SU-DHL-6 (cell line): ENCODE measurements around the gene TBC1D23.

Experiments used
- H2AFZ ChIP-seq: fragments of 200-600 bp; sonication (generic); 2 replicates; pipeline ENCODE4 v1.6.1; 2014; ENCODE audit warnings: low read depth, mild to moderate bottlenecking, moderate library complexity, mixed read lengths, antibody characterized with exemption, low read length; ENCODE audit not compliant: severe bottlenecking
- H3F3A ChIP-seq: fragments of 200-600 bp; shearing (Covaris generic); 2 replicates; pipeline ENCODE4 v1.6.0; 2016; ENCODE audit warnings: antibody characterized with exemption, mild to moderate bottlenecking; ENCODE audit not compliant: insufficient read depth
- H3K27ac ChIP-seq: fragments of 200-600 bp; sonication (generic); 2 replicates; pipeline ENCODE4 v1.5.1; 2016; ENCODE audit warnings: low read depth, mild to moderate bottlenecking, low read length, moderate library complexity, mixed read lengths
- H3K27me3 ChIP-seq: fragments of 200-600 bp; sonication (generic), shearing (Covaris generic); 2 replicates; pipeline ENCODE4 v1.6.0; 2014; ENCODE audit warnings: mild to moderate bottlenecking, low read length
- H3K36me3 ChIP-seq: fragments of 200-600 bp; sonication (generic); 2 replicates; pipeline ENCODE4 v1.6.1; 2014; ENCODE audit warnings: mild to moderate bottlenecking, low read length, mixed read lengths
- H3K4me2 ChIP-seq: fragments of 300-600, 200-600 bp; shearing (Covaris generic), sonication (generic); 2 replicates; pipeline ENCODE4 v1.6.0; 2014; ENCODE audit warnings: low read length, low read depth, mild to moderate bottlenecking; ENCODE audit not compliant: poor library complexity, severe bottlenecking
- H3K4me3 ChIP-seq: fragments of 200-600 bp; sonication (generic); 2 replicates; pipeline ENCODE4 v1.5.1; 2014; ENCODE audit warnings: antibody characterized with exemption, low read length, mild to moderate bottlenecking, mixed read lengths; ENCODE audit not compliant: insufficient read depth, poor library complexity, severe bottlenecking
- H3K79me2 ChIP-seq: fragments of 200-600 bp; sonication (generic); 2 replicates; pipeline ENCODE4 v1.6.1; 2014; ENCODE audit warnings: mild to moderate bottlenecking, low read length, moderate library complexity; ENCODE audit not compliant: insufficient read depth
- H3K9ac ChIP-seq: fragments of 200-600 bp; sonication (generic); 2 replicates; pipeline ENCODE4 v1.7.0; 2014; ENCODE audit warnings: mild to moderate bottlenecking, low read length
- H3K9me2 ChIP-seq: fragments of 200-600 bp; sonication (generic); replicated peaks from 2 replicates; pipeline ENCODE4 v1.6.1; 2014; ENCODE audit warnings: low read length; ENCODE audit not compliant: insufficient read depth
- H3K9me3 ChIP-seq: fragments of 200-600 bp; sonication (generic); 2 replicates; pipeline ENCODE4 v1.6.1; 2014; ENCODE audit warnings: low read length, mixed read lengths; ENCODE audit not compliant: insufficient read depth
- H4K20me1 ChIP-seq: fragments of 200-600 bp; sonication (generic); 2 replicates; pipeline ENCODE4 v1.6.1; 2014; ENCODE audit warnings: low read depth, mild to moderate bottlenecking, antibody characterized with exemption, low read length, moderate library complexity, mixed read lengths
- EZH2phosphoT487 ChIP-seq: fragments of 200-600 bp; sonication (generic), shearing (Covaris generic); conservative IDR thresholded peaks from 2 replicates; pipeline ENCODE4 v1.6.1; 2018; ENCODE audit warnings: mild to moderate bottlenecking, antibody characterized with exemption, low read length, moderate library complexity, mixed read lengths
- TF ChIP-seq, protein P1 (sequence below): fragments of 200-600 bp; sonication (generic); IDR thresholded peaks from one replicate; pipeline ENCODE4 v1.5.1; 2017; ENCODE audit warnings: antibody characterized with exemption, mild to moderate bottlenecking, low read length, moderate library complexity; ENCODE audit not compliant: insufficient read depth, poor library complexity, severe bottlenecking

TBC1D23 gene

DNA sequence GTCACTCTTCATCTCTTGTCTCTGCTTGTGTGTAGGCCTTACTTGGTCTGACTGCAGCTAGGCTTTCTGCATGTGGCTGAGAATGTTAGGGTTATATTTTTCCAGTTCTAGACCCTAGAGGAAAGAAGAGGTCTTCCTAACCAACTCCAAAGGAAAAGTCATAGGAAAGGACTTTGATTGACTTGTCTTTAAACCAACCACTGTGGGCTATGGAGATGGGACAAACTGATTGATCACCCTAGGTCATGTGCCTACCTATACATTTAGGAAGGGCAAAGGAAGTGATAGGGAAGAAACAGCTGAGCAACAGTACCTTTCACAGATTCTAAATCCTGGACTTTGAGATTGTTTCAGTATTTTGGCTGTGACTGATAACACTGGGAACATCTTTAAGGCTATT is 16.5 kb upstream of the TBC1D23 start:
- Histone ChIP-seq H3K9me2 (no peaks in the 10 kb centered on the region), H3K79me2 (no peaks in the 10 kb centered on the region), H3K27ac (no peak overlapping the region), H3K36me3 (no peaks in the 10 kb centered on the region), H3K4me2 (no peak overlapping the region), H3K9ac (no peak overlapping the region), H2AFZ (no peak overlapping the region), H3F3A (no peaks in the 10 kb centered on the region), H4K20me1 (no peaks in the 10 kb centered on the region), H3K9me3 (no peaks in the 10 kb centered on the region), H3K4me3 (no peak overlapping the region), H3K27me3 (no peaks in the 10 kb centered on the region)
- TF ChIP-seq EZH2phosphoT487: no peak
- TF ChIP-seq, protein P1, sequence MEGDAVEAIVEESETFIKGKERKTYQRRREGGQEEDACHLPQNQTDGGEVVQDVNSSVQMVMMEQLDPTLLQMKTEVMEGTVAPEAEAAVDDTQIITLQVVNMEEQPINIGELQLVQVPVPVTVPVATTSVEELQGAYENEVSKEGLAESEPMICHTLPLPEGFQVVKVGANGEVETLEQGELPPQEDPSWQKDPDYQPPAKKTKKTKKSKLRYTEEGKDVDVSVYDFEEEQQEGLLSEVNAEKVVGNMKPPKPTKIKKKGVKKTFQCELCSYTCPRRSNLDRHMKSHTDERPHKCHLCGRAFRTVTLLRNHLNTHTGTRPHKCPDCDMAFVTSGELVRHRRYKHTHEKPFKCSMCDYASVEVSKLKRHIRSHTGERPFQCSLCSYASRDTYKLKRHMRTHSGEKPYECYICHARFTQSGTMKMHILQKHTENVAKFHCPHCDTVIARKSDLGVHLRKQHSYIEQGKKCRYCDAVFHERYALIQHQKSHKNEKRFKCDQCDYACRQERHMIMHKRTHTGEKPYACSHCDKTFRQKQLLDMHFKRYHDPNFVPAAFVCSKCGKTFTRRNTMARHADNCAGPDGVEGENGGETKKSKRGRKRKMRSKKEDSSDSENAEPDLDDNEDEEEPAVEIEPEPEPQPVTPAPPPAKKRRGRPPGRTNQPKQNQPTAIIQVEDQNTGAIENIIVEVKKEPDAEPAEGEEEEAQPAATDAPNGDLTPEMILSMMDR: no peak

DNA sequence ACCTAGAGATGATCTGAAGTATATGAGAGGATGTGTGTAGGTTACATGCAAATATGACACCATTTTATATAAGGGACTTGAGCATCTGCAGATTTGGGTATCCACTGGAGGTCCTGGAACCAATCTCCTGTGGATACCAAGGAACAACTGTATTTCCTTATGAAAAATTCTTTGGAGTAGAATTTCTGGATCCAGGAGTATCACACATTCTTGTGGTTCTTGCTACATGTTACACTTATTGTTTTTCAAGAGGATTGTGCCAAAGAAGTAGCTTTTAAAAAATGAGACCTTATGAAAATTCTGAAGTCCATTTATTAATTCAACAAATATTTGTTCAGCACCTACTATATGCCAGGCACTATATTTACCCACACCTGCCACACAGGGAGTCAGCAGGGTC is 15.7 kb upstream of the TBC1D23 start:
- Histone ChIP-seq H3K9me2 (no peaks in the 10 kb centered on the region), H3K27me3 (no peaks in the 10 kb centered on the region), H3K9me3 (no peaks in the 10 kb centered on the region), H4K20me1 (no peaks in the 10 kb centered on the region), H3K4me2 (no peak overlapping the region), H3K9ac (no peak overlapping the region), H3K79me2 (no peaks in the 10 kb centered on the region), H3K27ac (no peak overlapping the region), H3F3A (no peaks in the 10 kb centered on the region), H3K36me3 (no peaks in the 10 kb centered on the region), H3K4me3 (no peak overlapping the region), H2AFZ (no peak overlapping the region)
- TF ChIP-seq EZH2phosphoT487: no peak
- TF ChIP-seq, protein P1: no peak

DNA sequence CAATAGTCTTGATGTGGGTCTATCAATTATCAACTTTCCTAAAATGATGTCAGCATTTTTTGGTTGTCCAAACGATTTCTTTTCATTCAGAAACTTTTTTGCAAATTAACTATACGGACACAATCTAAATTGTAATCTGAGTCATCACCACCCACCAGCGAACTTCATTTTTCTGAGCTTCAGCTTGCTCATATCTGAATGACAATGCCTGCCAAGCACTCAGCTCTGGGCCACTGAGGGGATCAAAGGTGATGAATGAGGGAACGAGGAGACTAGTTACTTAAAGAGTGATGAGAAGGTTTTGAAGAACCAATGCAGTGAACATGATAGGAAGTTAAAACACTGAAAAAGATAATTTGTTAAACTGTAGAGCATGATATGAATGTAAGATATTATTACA is 14.9 kb upstream of the TBC1D23 start:
- H3F3A ChIP-seq: no peaks in the 10 kb centered on the region
- H3K9me2 ChIP-seq: no peaks in the 10 kb centered on the region
- no peaks in the 10 kb centered on the region for H3K27me3 ChIP-seq
- H3K79me2 ChIP-seq: no peaks in the 10 kb centered on the region
- no peaks in the 10 kb centered on the region for H3K36me3 ChIP-seq
- no peaks in the 10 kb centered on the region for H3K9me3 ChIP-seq
- no peak overlapping the region for H3K4me3 ChIP-seq
- TF ChIP-seq, protein P1: no peak
- no peak for TF ChIP-seq EZH2phosphoT487
- no peak overlapping the region for H3K4me2 ChIP-seq
- no peak overlapping the region for H3K9ac ChIP-seq
- no peak overlapping the region for H2AFZ ChIP-seq
- H3K27ac ChIP-seq: no peak overlapping the region
- H4K20me1 ChIP-seq: no peaks in the 10 kb centered on the region
